ENCODE measurements around the gene HLX. TPM values are rescaled to one million over a fixed set of nuclear protein-coding genes. Genes with fewer than 3 reads are reported as not detected.

HLX gene
- polyA plus RNA-seq, 1 donor from 2014 or later, result not detected

GRCh38 chr1:220873087-220873486 lies 6.2 kb upstream of the HLX start:
- Histone ChIP-seq H3K36me3 (ENCODE audit: insufficient read depth, low read length) (no peaks in the 10 kb centered on the region), H3K79me2 (replicated peaks; ENCODE audit: insufficient read depth, low read length) (no peaks in the 10 kb centered on the region), H3K4me2 (ENCODE audit: low read length) (no peak overlapping the region), H3K4me3 (ENCODE audit: low read length) (no peak overlapping the region), H3K9ac (ENCODE audit: low read length) (no peak overlapping the region), H3K9me2 (ENCODE audit: insufficient read depth, low read length) (no peaks in the 10 kb centered on the region), H3K27ac (ENCODE audit: low read length) (no peak overlapping the region), H3F3A (ENCODE audit: insufficient read depth, low read length, poor library complexity, severe bottlenecking) (no peaks in the 10 kb centered on the region), H2AFZ (ENCODE audit: low read depth, low read length) (no peak overlapping the region), H3K27me3 (ENCODE audit: insufficient read depth, low read depth, low read length) (peaks cover 39% of the 10 kb centered on the region), H4K20me1 (ENCODE audit: insufficient read depth) (no peaks in the 10 kb centered on the region), H3K9me3 (ENCODE audit: low read length) (no peaks in the 10 kb centered on the region)
- TF ChIP-seq EZH2 (IDR thresholded peaks at IDR 0.05; ENCODE audit: borderline replicate concordance, insufficient read depth, low read length, poor library complexity, severe bottlenecking) (no peak), CTCF (IDR thresholded peaks at IDR 0.05; ENCODE audit: poor library complexity, severe bottlenecking) (no peak), SMC3 (conservative IDR thresholded peaks at IDR 0.05; ENCODE audit: poor library complexity) (no peak)

- no peaks in the 10 kb centered on the region for H4K20me1 ChIP-seq (ENCODE audit: insufficient read depth)
- no peak overlapping the region for H3K4me3 ChIP-seq (ENCODE audit: low read length)
- no peak overlapping the region for H3K4me2 ChIP-seq (ENCODE audit: low read length)
- H3K27ac ChIP-seq (ENCODE audit: low read length), result no peak overlapping the region
- H3K36me3 ChIP-seq (ENCODE audit: insufficient read depth, low read length), result no peaks in the 10 kb centered on the region
- TF ChIP-seq SMC3 (conservative IDR thresholded peaks at IDR 0.05; ENCODE audit: poor library complexity) (peak; percentile 97), MXI1 (conservative IDR thresholded peaks at IDR 0.05; ENCODE audit: poor library complexity, severe bottlenecking) (no peak), EZH2 (IDR thresholded peaks at IDR 0.05; ENCODE audit: borderline replicate concordance, insufficient read depth, low read length, poor library complexity, severe bottlenecking) (no peak), CTCF (IDR thresholded peaks at IDR 0.05; ENCODE audit: poor library complexity, severe bottlenecking) (peak; percentile 94), POLR2AphosphoS5 (IDR thresholded peaks at IDR 0.05) (no peak), RAD21 (conservative IDR thresholded peaks at IDR 0.05) (peak; percentile 95), EP300 (conservative IDR thresholded peaks at IDR 0.05; ENCODE audit: poor library complexity, severe bottlenecking) (no peak), TAF1 (IDR thresholded peaks at IDR 0.05; ENCODE audit: low read depth) (no peak), REST (IDR thresholded peaks at IDR 0.05; ENCODE audit: borderline replicate concordance) (no peak)
- no peaks in the 10 kb centered on the region for H3K79me2 ChIP-seq (replicated peaks; ENCODE audit: insufficient read depth, low read length)
- H3K27me3 ChIP-seq (ENCODE audit: insufficient read depth, low read depth, low read length), result peaks cover 48% of the 10 kb centered on the region
- H3K9ac ChIP-seq (ENCODE audit: low read length), result no peak overlapping the region
- no peak overlapping the region for H2AFZ ChIP-seq (ENCODE audit: low read depth, low read length)
- H3K9me3 ChIP-seq (ENCODE audit: low read length), result no peaks in the 10 kb centered on the region
- H3F3A ChIP-seq (ENCODE audit: insufficient read depth, low read length, poor library complexity, severe bottlenecking), result no peaks in the 10 kb centered on the region
- no peaks in the 10 kb centered on the region for H3K9me2 ChIP-seq (ENCODE audit: insufficient read depth, low read length)
Observed at GRCh38 chr1:220873868-220874655, 5.2 kb upstream of the HLX start.

Data from neural cell (in vitro differentiated cells).